A204.1 (cell line): ENCODE results near the gene INS.
"Not testable (repeated sequence)": the region's sequence is repeated elsewhere in the genome, so short reads cannot be mapped to it uniquely, and the experiment has no call there.

Experiments
- FAIRE-seq: peaks from 2 replicates; lab custom pipeline; 2012; peaks lifted over from hg19 to GRCh38; lab: Jason Lieb, UNC

The INS gene

DNA sequence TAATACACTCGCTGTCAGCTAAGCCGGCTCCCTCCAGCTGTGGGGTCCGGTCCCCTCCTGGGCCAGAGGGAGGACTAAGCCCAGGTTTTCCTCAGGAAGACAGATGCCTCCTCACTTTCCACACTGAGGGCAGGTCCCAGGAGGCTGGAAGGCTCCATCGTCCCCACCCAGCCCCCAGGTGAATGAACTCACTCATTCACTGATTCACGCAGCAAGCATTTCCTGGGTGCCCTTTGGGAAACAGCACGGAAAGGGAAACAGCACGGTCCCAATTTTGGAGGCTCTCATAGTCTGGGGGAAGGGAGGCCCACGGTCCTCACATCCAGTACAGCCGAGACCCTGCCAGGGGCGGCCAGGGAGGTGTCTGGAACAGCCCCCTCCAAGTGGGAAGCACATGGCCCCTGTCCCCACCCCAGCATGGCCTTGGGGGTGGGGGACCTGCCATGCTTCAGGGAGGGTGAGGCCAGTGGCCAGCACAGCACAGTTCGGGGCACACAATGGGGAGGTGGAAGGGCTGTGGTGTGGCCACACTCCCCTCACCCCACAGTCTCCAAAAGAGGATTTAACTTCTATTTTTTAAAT, 19.9 kb upstream of the INS start:
- no peak for FAIRE-seq

DNA sequence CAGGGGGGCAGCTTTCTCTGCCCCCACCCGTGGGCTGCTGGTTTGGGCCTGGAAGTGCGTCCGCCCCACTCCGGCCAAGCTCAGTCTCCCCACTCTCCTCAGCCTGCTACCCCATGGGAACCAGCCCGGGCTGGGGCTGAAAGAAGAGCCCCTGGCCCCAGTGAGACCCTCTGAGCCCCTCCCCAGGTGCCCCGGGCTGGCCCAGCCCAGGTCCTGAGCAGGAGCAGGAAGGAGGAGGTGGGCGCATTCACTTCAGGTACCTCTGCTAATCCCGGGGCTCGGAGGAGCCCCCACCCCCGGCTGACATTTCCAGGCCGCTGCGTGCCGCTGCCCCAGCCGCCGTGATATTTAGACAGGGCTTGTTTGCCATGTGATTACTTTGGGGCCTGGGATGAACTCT, 19.3 kb upstream of the INS start:
- FAIRE-seq, result no peak

DNA sequence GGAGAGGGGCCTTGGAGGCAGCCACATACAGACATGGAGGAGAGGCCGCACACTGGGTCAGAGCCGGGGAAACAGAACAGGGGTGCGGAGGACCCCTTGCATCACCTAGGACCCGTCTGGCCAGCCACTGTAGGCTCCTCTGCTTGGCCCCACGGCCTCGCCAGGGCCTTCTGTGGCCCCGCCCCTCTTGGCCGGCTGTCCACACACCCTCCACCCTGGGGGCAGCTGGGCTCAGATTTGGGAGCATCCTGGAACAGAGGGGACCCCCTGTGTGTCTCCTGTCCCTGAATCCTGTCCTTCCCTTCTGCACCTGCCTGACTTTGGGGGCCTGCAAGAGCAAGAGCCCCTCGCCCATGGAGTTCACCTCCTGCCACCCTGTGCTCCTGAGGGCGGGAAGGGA, 18.5 kb upstream of the INS start:
- FAIRE-seq, result no peak

DNA sequence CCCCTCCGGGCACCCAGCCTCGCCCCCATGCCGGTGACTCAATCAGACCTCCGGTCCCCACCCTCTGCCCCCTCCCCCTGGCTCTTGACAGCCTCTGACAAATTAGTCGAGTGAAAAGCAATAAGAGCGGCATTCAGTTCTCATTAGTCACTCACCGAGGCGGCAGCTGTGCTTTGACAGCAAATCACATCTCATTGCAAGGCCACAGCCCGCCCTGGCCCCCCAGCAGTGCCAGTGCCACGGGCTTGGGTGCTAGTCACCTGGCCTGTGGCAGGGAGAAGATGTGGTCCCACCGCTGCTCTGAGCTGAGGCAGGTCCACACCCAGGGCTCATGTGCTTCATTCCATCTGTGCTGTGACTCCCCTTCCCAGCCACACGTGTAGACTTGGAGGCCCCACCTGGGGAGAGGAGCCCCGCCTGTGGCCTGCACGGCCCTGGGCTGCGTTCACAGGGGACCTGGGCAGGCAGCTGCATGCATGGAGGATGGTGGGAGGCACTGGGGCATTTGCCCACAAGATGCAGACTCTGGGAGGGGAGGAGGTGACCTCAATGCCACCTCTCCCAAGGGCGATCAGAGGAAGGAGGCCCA, 18.0 kb upstream of the INS start:
- FAIRE-seq, result no peak

DNA sequence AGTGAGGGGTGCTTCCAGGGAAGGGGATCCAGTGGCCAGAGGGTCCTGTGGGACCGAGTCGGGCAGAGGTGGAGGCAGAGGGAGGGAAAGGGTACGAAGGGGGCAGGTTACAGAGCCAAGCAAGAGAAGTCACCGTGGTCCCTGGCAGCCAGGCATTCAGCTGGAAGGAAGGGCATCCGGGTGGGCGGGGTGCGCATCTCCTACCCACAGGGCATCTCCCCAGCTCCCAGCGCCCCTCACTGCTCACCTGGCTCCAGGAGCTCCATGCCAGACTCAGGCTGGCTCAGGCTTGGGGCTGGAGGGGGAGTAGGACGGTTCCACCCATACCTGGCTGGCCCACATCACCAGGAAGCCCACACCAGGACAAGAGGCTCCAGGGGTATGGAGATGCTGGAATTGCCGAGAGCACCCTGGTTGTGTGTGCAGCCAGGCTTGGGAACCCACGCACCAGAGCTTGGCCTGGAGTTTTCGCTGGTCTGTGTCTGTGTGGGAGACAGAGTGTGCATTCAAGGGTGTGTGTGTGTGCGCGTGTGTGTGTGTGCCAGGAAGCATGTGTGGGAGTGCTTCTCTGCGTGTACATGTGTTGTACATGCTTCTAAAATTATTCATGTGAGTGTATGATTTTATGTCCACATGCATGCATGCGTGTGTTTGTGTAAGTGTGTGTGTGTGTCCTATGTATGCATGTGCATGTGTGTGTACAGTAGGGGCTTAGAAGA, 17.2 kb upstream of the INS start:
- not testable (repeated sequence) for FAIRE-seq

DNA sequence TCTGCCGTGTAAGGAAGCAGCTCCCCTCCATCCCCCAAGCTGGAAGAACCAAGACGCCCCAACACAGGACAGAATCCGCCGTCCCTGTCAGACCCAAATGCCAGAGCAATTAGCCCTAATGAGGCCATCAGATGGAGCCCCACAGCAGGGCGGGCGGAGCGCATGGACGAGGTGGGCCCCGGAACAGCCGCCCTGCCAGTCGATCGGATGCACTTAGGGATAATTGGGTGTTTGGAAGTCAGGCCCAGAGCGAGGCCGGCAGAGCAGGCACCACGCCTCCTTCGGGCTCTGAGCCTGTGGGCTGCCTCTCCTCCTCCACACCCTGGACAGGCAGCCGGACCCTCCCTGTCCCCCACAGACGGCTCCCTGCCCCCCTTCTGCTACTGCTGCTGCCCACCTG, 16.1 kb upstream of the INS start:
- no peak for FAIRE-seq

DNA sequence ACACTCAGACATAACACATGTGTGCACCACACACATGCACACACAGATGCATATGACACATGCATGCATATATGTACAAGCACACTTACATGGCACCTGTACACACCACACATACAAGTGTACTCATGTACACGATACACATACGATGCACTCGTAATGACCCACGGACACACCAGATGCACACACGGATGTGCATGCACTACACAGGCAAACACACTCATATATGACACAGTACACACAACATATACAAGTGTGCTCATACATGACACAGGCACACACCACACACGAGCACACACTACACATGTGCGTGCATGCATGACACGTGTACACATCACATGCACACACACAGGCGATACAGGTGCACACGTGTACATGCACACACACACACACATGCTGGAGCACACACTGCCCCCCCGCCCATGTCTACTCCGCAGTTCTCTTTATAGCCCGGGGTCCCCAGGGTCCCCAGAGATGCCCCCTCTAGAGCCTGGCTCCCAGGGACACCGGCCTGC, 15.4 kb upstream of the INS start:
- no peak for FAIRE-seq

DNA sequence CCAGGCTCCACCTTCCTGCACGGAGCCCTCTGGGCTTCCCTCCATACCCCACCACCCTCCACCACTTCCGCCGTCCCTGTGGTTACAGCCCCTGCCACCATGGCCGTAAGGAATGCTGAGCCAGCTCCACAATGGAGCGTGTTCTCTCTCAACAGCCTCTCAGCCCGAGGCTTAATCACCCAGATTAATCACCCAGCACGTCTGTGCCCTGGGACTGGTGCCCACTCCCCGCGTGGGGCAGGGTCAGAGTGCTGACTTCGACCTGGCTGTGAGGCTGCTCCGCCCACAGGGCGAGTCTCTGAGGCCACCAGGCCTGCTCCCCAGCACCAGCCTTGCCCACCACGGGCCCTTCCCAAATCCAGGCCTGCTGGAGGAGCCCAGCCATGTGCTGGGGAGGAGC, 14.7 kb upstream of the INS start:
- no peak for FAIRE-seq

DNA sequence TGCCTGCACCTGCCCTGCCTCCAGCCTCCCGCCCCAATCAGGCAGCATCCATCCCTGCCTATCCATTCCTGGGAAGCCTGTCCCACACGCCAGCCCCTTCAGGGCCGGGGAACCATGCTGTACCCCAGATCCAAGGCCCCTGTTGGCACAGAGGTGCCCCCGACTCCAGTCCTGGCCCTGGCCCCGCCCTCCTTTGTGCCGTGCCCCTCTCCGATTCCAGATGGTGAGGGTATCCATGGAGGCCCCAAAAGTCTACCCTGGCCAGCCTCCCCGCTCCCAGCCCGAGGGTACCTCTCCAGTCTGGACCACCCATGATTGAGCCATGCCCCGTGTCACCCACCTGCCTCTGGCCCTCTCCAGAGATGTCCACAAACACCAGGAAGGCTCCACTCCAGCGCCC, 13.4 kb upstream of the INS start:
- no peak for FAIRE-seq

DNA sequence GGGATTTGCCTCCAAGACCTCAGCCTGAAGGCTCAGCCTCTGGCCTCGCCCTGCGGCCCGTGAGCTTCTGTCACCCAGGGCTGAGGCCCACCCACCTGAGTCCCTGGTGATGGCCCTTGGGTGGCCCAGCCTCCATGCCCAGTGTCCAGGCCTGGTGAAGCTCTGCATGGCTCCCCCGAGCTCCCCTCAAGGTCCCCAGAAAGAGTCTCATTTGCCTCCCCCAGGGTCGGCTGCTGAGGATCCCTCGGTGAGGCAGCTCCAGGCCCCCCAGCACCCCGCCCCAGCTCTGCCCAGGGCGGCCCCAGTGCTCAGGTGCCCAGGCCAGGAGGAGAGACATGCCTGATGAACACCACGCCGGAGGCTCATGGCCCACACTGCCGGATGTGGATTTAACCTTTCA, 12.8 kb upstream of the INS start:
- no peak for FAIRE-seq

DNA sequence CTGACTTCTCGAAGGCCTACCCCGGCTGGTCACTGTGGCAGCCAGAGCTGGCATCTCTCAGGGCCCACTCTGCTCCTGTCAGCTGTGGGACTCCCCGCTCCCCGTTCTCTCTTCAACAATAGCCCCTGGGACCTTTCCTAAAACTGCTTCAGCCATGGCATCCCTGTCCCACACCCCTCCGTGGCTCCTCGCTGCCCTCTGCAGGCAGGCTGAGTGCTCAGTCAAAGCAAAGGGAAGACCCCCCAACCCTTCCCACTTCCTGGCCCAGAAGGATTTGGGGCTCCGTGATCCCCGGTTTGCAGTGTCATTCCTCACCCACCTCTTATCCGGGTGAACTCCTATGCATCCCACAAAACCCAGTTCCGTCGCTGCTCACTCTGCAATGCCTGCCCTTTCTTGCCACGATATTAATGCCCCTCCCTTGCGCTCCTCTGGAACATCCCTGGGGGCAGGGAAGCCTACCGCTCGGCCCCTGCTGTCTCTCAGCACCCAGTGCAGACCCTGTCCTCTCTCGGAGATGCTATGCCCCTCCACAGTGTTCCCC, 12.2 kb upstream of the INS start:
- FAIRE-seq, result no peak

DNA sequence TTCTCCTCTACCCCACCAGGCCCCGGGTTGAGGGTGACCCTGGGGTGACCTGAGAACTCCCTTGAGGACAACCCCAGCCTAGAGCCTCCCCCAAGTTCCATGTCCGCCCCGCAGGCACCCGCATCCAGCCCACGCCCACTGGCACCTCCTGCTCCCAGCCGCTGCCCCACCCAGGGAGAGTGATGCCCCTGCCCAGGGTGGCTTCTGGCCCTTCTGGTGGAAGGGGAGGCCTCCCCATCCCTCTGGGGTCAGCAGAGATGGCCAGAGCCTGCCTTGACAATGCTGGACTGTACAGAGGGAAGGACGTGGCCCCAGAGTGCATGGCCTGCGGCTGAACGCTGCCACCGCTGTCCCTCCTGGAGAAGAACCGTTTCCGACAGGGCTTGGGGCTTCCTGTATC, 11.7 kb upstream of the INS start:
- FAIRE-seq, result no peak

DNA sequence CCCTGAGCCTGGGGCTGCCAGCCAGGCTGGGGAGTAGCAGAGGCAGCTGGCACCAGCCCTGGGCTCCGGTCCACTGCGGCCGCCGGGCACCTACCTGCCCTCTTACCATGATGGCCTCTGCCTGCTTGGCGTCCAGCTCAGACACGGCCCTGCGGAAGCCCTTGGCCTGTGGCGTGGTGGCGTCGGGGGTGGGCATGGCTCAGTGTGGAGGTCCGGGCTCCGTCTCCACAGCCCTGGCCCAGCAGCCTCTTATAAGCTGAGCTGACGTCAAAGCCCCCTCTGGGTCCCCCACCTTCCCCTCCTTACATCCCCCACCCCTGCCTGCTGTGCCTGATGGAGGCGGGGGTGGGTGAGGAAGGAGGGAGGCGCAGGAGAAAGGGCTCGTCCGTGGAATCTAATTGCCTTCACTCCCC, 10.6 kb upstream of the INS start, which contains the start of gene TH:
Gene TH (minus strand): TSS at position 225 of the 413 bp plus-strand sequence. CDS start 29 bp downstream, at position 196.
- FAIRE-seq, result no peak

DNA sequence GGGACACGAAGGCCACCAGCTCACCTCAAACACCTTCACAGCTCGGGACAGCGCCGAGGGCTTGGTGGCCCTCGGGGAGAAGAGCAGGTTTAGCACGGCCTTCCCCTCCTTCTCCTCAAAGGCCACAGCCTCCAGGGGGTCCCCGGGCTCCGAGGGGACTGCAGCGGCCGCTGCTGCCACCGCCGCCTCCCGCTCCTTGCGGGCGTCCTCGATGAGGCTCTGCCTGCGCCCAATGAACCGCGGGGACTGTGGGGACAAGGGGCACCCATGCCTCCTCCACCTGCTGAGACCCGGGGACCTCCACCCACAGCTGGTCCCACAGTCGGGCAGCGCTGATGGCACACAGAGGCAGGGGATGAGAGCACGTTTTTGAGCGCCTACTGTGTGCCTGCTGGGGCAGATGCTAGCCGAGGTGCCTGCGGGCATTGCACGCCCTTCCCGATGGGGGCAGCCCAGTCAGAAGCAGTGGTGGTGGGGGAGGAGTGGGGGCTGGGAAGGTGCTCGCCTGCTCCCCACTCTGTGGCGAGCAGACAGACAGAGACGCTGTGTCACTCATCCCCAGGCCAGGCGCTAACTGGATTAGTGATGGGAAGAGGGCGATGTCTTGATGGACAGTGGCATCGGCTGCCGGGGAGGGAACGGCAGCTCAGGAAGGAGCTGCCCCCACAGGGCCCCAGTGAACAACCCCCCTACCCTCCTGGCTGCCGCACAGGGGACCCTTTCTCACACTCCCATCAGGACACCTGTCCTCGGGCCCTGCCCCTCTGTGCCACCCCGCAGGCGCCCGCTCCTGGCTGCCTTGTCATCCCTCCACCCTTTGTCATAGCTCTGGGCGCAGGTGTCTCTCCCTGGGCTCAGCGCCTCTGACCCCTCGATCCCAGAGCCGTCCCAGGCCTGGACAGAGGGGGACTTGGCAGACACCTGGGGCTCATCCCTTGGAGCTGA, 8.9 kb upstream of the INS start:
- no peak for FAIRE-seq

DNA sequence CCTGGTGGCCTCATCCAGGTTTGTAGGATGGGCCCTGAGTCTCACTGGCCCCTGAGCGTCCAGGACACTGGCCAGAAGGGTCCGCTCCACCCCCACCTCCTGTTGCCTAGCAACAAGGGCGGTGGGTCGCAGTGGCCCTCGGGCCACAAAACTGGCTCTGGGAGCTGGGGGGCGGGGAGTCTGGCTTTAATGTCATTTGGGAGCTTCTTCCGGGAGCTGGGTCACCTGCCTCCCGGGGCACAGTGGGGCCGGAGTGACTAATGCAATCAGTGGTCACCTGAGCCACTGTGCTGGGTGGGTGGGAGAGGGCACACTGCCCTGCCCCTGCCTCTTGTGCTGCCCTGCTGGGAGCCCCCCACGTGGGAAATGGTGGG, 8.0 kb upstream of the INS start:
- FAIRE-seq, result no peak

DNA sequence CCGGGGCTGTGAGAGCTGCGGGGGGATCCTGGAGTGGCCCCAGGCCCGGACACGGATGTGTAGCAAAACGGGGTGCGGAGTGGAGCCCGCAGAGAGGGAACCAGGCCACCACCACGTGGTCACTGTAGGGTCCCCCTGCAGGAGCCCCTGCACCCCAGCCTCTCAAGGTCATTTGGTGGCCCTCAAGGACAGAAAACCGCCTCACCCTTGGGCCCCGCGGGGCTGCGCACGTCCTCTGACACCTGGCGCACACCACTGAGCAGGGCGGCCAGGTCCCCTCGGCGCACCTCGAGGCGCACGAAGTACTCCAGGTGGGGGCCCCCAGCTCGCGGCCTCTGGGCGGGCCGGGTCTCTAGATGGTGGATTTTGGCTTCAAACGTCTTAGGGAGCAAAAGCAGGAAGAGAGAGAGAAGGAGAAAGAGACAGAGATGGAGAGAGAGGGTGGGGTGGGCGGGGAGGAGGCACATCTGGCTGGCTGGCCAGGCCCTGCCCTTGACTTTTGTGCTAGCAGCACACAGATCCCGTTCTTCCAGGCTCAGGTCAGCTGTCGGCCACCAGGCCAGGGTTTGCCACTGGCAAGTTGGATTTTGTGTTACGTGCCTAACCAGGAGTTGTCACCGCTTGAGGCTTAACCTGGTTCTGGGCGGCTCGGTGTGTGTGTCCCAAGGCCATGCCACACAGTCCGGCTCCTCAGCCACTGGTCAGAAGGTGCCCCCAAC, 7.4 kb upstream of the INS start:
- no peak for FAIRE-seq

DNA sequence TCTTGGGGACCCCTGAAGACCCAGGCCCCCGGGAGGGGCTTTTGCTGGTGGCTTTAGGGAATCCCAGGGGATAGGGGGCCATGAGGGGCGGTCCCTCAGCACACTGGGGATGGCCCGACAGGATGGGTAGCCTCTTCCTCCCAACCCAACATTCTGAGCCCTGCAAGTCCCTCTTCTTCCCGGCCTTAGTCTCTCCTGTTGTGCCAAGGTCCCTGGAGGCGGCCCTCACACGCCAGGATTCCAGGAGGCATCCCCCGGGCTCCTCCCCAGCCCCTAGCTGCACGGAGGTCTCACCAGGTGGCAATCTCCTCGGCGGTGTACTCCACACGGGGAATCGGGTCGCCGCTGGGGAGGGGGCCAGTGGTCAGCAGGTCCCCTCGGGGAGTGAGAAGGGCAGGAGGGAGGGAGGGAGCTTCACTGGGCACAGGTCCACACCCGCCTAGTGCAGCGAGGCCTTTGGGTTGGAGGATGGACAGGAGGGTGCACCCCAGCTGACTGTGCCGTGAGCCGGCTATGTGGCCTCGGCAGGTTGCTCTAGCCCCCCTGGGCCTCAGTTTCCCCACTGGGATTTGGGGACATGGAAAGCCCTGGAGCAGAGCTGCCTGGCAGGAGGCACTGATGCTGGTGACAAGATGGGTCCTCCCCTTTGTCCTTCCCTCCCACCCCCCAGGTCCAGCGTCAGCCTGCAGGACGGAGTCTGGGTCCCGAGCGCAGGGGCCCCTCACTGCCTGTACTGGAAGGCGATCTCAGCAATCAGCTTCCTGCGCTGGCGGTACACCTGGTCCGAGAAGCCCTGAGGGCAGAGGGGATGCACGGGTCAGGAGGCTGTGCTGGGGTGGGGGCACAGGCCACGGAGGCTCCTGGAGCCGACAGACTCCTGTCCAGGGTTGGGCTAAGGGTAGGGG, 6.4 kb upstream of the INS start:
- FAIRE-seq, result no peak

DNA sequence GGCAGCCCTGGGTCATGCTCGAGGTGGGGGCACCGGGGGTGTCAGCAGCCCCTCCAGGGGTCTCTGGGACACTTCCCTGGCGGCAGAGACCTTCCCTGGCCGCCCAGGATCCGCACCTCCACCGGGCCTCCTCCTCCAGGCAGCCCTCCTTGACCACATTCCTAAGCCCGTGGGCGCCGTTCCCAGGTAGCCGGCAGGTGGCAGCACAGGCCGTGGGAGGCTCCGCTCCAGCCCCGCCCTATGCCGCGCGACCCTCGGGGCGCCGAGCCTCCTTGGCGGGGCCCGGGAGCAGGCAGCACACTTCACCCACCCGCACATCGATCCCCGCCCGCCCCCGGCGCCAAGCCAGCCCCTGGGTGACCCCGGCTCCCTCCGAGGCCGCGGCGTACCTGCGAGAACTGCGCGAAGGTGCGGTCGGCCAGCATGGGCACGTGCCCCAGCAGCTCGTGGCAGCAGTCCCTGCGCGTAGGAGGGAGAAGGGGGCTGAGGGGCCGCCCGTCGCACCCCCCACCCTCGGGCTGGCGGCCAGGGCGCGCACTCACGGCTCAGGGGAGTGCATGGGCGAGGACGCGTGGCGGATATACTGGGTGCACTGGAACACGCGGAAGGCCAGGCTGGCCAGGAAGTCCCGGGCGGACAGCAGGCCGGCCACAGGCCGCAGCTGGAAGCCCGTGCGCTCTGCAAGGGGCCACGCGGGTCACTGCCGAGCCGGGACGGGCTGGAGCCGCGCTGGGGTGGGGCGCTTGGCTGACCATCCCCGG, 5.3 kb upstream of the INS start:
- no peak for FAIRE-seq

DNA sequence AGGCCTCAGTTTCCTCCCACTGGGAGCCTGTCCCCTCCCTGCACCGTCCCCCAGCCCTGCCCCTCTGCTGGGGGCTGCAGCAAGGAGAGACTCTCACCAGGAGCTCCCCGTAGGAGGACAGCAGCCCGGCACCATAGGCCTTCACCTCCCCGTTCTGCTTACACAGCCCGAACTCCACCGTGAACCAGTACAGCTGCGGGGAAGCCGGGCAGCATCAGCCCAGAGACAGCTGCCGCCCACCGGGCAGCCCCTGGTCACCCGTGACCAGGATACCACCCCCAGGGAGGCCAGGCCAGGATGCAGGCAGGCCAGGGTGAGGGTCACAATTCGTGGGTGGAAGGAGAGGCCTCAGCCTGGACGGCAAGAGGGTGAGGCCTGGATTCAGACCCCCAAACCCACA, 4.6 kb upstream of the INS start:
- no peak for FAIRE-seq
